Measurements from ENCODE around the gene ZDHHC14.

GRCh38 chr6:157539900-157540752 lies 159.1 kb downstream of the ZDHHC14 start:
- TF ChIP-seq CTCF (IDR thresholded peaks at IDR 0.05) (no peak), POLR2A (IDR thresholded peaks at IDR 0.05) (no peak), POLR2AphosphoS5 (IDR thresholded peaks at IDR 0.05; ENCODE audit: insufficient read depth in 1 of 2, low read depth in 1 of 2) (no peak)

All from vagina (tissue), 2 donors.